Activated T-cell treated with anti-CD3 and anti-CD28 coated beads for 24 hours (primary cell): ENCODE measurements around the gene P2RY2.
"Not testable (repeated sequence)": the region's sequence is repeated elsewhere in the genome, so short reads cannot be mapped to it uniquely, and the experiment has no call there.

Experiments
- DNase-seq: peaks from one replicate; pipeline ENCODE4 v3.0.0-alpha.2; 2020; ENCODE audit warnings: low read depth

The P2RY2 gene

DNA sequence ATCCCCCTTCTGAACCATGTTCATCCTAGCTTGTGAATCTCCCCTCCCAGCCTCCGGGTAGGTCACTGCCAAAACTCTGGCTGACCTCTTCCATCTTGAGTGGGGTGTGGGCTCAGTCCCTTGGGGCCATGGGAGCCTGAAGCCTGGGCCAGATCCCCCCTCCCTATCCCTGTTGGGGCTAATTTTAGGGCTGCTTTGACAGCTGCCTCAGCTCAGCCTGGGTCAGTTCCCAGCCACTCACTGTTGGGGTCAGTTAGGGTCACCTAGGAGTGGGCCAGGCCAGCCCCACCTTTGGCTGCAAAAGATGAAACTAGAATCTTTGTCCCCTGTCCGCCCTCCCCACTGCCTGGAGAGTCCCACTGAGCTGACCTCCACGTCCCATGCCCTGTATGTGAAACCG, 29.8 kb upstream of the P2RY2 start:
- no peak for DNase-seq

GRCh38 chr11:73189315-73189714, 28.8 kb upstream of the P2RY2 start:
- DNase-seq, result no peak

DNA sequence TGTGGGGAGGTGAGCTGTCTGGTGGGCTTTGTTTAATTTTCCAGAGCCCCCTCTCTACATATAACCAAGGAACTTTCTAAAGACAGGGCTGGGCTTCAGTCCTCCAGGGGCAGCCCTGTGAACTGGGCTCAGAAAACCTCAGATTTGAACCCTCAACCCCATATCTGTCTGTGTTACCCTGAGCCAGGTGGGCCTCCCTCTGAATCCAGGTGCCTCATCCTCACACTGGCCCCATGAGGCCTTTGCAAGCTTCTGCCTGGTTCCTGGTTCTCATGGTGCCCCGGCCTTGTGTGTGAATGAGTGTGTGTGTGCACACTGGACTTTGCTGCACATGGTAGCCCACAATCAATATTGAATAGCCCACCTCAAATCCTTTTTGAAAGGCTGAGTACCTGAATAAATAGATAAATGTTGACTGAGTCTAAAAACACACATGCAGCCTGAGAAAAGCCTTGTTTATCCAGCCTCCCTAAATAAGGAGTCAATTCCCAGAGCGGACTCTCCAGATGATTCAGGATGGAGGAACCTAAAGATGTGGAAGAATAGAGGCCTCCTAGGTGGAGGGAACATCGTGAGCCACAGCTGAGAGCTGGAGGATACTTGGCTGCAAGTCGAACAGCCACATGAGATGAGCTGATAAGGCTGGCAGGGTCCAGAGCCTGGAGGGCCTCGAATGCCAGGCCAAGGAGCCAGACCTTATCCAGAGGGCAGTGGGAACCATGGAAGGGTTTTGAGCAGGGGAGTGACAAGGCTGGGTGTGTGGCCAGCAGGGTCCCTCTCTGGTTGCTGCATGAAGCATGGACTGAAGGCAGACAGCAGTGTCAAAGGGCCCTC, 28.1 kb upstream of the P2RY2 start:
- DNase-seq, result no peak

GRCh38 chr11:73190557-73190885, 27.6 kb upstream of the P2RY2 start:
- DNase-seq, result no peak

DNA sequence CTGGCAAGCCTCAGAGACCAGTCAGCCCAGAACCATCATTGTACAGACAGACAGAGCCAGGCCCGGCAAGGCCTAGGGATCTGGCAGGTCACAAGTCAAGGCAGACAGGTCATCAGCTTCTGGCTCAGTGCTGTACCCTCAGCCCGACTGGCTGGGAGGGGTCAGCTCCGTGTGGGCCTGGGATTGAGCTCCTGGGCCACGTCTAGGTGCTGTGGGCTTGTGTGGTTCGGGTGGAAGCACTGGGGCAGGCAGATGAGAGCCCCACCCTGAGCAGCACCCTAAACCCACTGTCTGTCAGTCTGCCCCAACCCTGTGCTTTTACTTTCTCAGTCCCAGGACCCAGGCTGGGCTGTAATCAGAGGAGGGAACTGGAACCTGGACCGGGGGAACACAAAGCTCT, 26.9 kb upstream of the P2RY2 start:
- no peak for DNase-seq

GRCh38 chr11:73192272-73192671, 25.8 kb upstream of the P2RY2 start:
- no peak for DNase-seq

DNA sequence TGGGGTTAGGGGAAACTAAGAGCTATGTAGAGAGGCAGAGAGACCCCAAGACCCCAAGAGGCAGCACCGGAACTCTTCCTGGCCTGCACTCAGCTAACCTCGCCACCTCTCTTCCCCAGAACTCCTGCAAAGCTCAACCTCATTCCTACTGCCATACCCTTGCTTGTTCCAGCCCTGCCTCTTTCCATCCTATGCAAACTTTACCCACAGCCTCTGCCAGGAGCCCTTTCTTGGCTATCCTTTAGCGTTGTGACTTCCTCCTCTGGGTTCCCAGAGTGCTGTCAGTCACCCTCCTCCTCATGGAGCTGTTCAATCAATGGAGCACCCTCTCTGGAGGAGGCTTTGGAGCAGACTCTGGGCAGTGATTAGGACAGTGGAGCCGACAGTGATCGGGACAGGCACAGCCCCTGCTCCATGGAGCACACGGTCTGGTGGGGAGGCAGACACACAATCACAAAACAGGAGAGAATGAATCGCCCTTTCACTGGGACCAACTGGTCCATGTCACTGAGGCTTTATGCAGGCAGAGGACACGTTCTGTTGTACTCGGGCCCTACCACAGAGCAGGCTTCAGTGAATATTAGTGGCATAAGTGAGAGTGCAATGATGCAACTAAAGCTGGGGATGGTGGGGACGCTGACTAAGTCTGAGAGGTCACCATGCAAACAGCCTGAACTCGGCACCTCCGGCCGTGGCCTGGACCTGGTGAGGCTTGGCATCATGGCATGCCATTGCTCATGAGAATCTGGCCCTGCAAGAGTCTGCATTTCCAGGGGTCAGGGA, 24.6 kb upstream of the P2RY2 start:
- DNase-seq, result no peak

DNA sequence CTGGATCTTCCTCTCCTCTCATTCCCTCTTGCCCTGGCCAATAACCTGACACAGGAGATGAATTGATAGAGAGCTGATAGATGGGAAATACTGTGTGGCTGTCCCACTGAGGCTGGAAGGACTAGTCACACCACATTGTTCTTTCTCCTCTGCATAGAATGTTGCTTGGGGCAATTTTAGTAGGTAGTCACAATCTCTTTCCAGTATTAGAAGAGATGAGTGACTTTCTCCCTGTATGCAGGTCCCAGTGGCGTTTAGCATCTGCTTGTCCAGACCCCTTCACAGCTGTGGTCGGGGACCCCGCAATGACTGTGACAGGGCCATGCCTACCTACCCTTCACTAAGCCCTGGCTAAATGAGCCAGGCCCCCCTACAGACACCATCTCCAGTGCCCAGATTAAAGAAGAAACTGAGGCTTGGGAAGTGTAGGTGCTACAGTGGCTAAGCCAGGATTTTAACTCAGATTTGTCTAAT, 24.0 kb upstream of the P2RY2 start:
- DNase-seq, result no peak

DNA sequence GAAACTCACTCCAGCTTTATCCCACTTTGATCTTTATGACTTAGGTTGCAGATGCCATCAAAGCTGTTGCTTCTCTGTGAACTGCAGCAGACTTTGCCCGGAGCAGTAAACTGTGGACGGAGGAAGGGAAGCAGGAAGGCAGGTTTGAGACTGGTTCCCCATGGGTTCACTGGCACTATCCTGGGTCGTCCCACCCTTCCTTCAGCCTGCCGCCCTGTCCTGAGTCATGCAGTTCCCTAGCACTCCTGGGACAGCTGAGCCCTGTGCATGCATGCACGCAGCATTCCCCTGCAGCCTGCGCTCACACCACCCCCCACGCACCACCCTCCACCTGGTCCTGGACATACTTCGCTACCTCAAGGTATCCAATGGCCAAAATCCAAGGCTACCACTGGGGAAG, 23.5 kb upstream of the P2RY2 start:
- DNase-seq, result no peak

GRCh38 chr11:73195191-73196007, 22.7 kb upstream of the P2RY2 start:
- DNase-seq, result no peak

- DNase-seq, result no peak
Observed at GRCh38 chr11:73196576-73196975, 21.5 kb upstream of the P2RY2 start.

GRCh38 chr11:73197348-73197747, 20.7 kb upstream of the P2RY2 start:
- DNase-seq, result no peak

GRCh38 chr11:73197787-73198186, 20.3 kb upstream of the P2RY2 start:
- not testable (repeated sequence) for DNase-seq

DNA sequence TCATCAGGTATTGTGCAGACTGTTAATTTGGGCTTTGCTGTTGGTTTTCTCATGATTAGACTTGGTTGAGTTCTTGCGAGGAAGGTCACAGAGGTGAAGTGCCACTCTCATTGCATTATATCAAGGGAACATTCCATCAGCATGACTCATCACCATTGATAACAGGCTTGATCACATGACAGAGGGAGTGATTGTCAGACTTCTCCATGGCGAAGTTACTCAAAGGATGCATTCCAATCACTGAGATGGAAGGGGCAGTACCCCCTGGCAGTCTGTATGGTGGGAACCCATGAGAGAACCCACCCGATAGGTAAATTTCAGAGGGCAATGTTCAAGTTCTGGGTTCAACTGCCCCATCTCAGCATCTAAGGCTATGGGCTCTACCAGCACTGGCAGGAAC, 19.4 kb upstream of the P2RY2 start:
- DNase-seq, result no peak

GRCh38 chr11:73199446-73199845, 18.6 kb upstream of the P2RY2 start:
- no peak for DNase-seq

GRCh38 chr11:73200256-73200655, 17.8 kb upstream of the P2RY2 start:
- no peak for DNase-seq

DNA sequence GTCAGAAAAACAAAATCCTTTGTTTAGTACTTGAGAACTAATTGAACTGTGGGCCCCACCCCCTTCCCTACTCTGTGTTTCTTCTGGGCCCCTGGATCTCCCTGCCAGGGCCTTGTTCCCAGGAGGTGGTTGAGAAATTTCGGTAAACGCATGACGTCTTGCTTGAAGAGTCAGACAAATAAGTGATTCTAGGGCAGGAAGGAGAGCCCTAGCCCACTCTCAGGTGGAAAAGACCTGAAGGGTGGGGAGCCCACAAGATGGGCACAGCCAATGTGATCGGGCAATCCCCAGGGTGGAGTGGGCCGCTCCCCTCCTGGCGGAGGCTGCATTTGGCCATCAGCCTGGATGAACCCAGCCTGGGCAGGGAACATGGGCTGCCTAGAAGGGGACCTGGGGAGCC, 16.8 kb upstream of the P2RY2 start:
- DNase-seq, result no peak

DNA sequence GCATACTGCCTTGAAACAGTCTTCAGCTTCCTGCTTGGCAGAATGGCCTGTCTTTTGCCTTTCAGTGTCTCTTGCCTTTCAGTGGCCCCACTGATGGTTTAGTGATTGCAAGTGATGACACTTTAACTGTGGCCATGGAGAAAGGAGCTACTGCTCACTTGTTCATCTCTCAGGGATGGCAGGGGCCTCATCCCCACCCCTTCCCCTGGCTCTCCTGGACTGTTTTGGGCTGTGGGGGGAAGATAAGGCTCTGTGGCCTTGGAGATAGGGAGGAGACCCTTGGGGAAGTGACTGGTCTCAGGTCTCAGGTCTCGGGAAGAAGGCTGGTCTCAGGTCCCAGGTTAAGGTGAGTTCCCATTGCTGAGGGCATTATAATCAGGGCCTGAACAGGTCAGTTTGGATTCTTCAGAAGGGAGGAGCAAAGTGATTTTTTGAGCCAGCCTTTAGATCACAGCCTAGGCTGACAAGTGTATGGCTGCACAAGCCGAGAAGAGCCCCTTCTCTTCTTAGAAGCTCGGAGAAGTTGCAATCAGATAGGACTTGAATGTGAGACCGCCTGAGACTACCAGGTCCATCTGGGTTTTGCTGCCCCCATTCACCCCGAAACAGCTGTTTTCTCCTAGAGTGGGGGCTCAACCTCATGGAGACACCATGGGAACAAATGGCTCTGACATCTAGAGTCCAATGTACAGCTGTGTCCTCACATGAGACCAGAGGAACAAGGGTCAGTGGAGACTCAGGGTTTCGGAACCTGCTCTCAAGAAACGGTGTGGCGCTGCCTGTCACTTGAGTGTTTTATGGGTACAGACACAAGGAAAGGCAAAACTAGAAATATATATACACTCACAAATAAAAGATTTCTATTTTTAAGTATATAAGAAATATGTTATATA, 15.9 kb upstream of the P2RY2 start:
- no peak for DNase-seq

DNA sequence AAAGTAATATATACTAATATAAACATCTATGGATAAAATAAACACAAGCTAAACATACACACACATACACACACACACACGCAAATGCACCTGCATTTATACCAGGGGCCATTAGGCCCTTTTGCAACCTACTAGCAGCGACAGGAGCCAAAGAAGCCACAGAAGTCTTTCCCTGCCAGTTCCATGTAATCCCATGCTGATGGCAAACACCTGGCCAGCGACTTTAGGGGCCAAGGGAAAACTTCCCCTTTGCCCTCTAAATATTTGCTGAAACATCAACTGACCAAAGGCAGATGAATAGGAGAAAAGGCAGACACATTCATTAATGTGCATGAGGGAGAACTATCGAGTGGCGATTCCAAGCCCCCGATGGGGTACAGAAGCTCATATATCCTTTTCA, 14.8 kb upstream of the P2RY2 start:
- no peak for DNase-seq

- DNase-seq, result no peak
Observed at GRCh38 chr11:73203790-73204189, 14.3 kb upstream of the P2RY2 start.

- DNase-seq, result no peak
Observed at GRCh38 chr11:73204711-73205121, 13.4 kb upstream of the P2RY2 start.
